GM12878 (cell line): ENCODE results near the gene PRSS27. TPM values are rescaled to one million over a fixed set of nuclear protein-coding genes. Genes with fewer than 3 reads are reported as not detected.

ENCODE experiments used
- ATAC-seq: fragments of 200-7000 bp; cut with Tn5 transposase; 3 replicates; pipeline ENCODE4 v1.9.1; 2020; ENCODE audit warnings: mild to moderate bottlenecking, moderate library complexity
- BruUV-seq: library from RNA; stranded (reverse); fragments of 400-500 nt; replicated peaks from 2 replicates; lab custom pipeline; 2021; lab: Mats Ljungman, UMichigan
- CTCF ChIA-PET: fragments of 300-600 bp; sonication (Branson Sonifier 250); formaldehyde crosslinking; extraction: SDS; loops from one replicate; lab custom pipeline; 2021; ENCODE audit warnings: inconsistent platforms; lab: Yijun Ruan, JAX
- POLR2A ChIA-PET: fragments of 350-600 bp; formaldehyde crosslinking; extraction: SDS; loops from one replicate; lab custom pipeline; 2021; ENCODE audit warnings: inconsistent platforms; lab: Charles Lee
- RAD21 ChIA-PET: fragments of 300-600 bp; sonication (Branson Sonifier 250); formaldehyde crosslinking; loops from one replicate; lab custom pipeline; 2023; ENCODE audit warnings: antibody characterized with exemption; ENCODE audit not compliant: unreplicated experiment; lab: Charles Lee
- SMC1A ChIA-PET: fragments of 300-600 bp; sonication (Branson Sonifier 250); formaldehyde crosslinking; loops from one replicate; lab custom pipeline; 2023; ENCODE audit not compliant: unreplicated experiment, uncharacterized antibody; lab: Charles Lee
- DNase-seq: peaks from one replicate; pipeline ENCODE4 v3.0.0-alpha.2; 2011; ENCODE audit warnings: low read depth, low spot score
- FAIRE-seq: peaks from 3 replicates; lab custom pipeline; 2011; peaks lifted over from hg19 to GRCh38; lab: Jason Lieb, UNC
- H2AFZ ChIP-seq: 2 replicates; pipeline ENCODE4 v1.6.0; 2011; ENCODE audit warnings: low read depth, low read length, control low read depth; ENCODE audit not compliant: control insufficient read depth
- H3K27ac ChIP-seq: 2 replicates; pipeline ENCODE4 v1.5.1; 2011; ENCODE audit warnings: control low read depth; ENCODE audit not compliant: control insufficient read depth, insufficient read depth
- H3K27me3 ChIP-seq, 2 experiments: replicated peaks in 1 of 2; 2 replicates each; pipeline versions ENCODE4 v1.6.0 to v1.6.1; 2011; ENCODE audit warnings: low read length in 1 of 2; ENCODE audit not compliant: control insufficient read depth in 2 of 2, insufficient read depth in 2 of 2
- H3K36me3 ChIP-seq, 2 experiments: 2 replicates each; pipeline ENCODE4 v1.5.1; 2011; ENCODE audit warnings: low read length in 1 of 2; ENCODE audit not compliant: control insufficient read depth in 2 of 2, insufficient read depth in 2 of 2
- H3K4me1 ChIP-seq: 2 replicates; pipeline ENCODE4 v1.6.1; 2011; ENCODE audit warnings: mild to moderate bottlenecking, low read length, moderate library complexity, mixed read lengths; ENCODE audit not compliant: control insufficient read depth, insufficient read depth
- H3K4me2 ChIP-seq: 2 replicates; pipeline ENCODE4 v1.6.0; 2011; ENCODE audit warnings: control low read depth; ENCODE audit not compliant: control insufficient read depth, insufficient read depth
- H3K4me3 ChIP-seq: fragments of 200-600 bp; sonication (generic); 2 replicates; pipeline ENCODE4 v1.5.1; 2016
- H3K79me2 ChIP-seq: 2 replicates; pipeline ENCODE4 v1.6.0; 2011; ENCODE audit warnings: low read length; ENCODE audit not compliant: control insufficient read depth, insufficient read depth
- H3K9ac ChIP-seq: 2 replicates; pipeline ENCODE4 v1.8.0; 2011; ENCODE audit warnings: low read length, control low read depth, mixed read lengths; ENCODE audit not compliant: control insufficient read depth, insufficient read depth
- H3K9me3 ChIP-seq: replicated peaks from 3 replicates; pipeline ENCODE4 v1.5.1; 2011; ENCODE audit warnings: mild to moderate bottlenecking, low read length; ENCODE audit not compliant: control insufficient read depth, insufficient read depth
- H4K20me1 ChIP-seq: 2 replicates; pipeline ENCODE4 v1.6.0; 2011; ENCODE audit not compliant: control insufficient read depth, insufficient read depth
- ATF7 ChIP-seq: fragments of 450-650 bp; IDR thresholded peaks from 2 replicates; pipeline ENCODE4 v1.6.1; 2016; ENCODE audit warnings: low read depth, mild to moderate bottlenecking
- BRCA1 ChIP-seq: IDR thresholded peaks from 2 replicates; pipeline ENCODE4 v1.6.1; 2011; ENCODE audit warnings: low read depth, low read length, improper control_type of control experiment
- GABPA ChIP-seq: IDR thresholded peaks from 2 replicates; pipeline ENCODE4 v1.6.1; 2014; ENCODE audit warnings: antibody characterized with exemption, low read depth, mild to moderate bottlenecking, inconsistent platforms
- JUNB ChIP-seq: IDR thresholded peaks from 2 replicates; pipeline ENCODE4 v1.6.1; 2016; ENCODE audit warnings: antibody characterized with exemption, mild to moderate bottlenecking
- MYC ChIP-seq: IDR thresholded peaks from 2 replicates; pipeline ENCODE4 v1.6.1; 2011; ENCODE audit warnings: mild to moderate bottlenecking, low read length, moderate library complexity, inconsistent platforms; ENCODE audit not compliant: insufficient read depth, insufficient replicate concordance, insufficient read length, severe bottlenecking
- NFIC ChIP-seq: IDR thresholded peaks from 2 replicates; pipeline ENCODE4 v1.6.1; 2012; ENCODE audit warnings: low read depth, mild to moderate bottlenecking, inconsistent platforms, low read length, moderate library complexity
- POLR2AphosphoS2 ChIP-seq: IDR thresholded peaks from 2 replicates; pipeline ENCODE4 v1.6.1; 2011; ENCODE audit warnings: low read depth, mild to moderate bottlenecking, low read length, improper control_type of control experiment, moderate library complexity
- RAD21 ChIP-seq: IDR thresholded peaks from 2 replicates; pipeline ENCODE4 v1.6.1; 2011; ENCODE audit warnings: mild to moderate bottlenecking, low read depth, low read length, moderate library complexity; ENCODE audit not compliant: insufficient read depth
- WRNIP1 ChIP-seq: IDR thresholded peaks from 2 replicates; pipeline ENCODE4 v1.6.1; 2011; ENCODE audit warnings: low read depth, low read length, improper control_type of control experiment, borderline replicate concordance
- ZBTB11 ChIP-seq: fragments of 450-650 bp; formaldehyde crosslinking; IDR thresholded peaks from 2 replicates; pipeline ENCODE4 v1.5.0; 2022; ENCODE audit warnings: mild to moderate bottlenecking, missing genetic modification characterization
- WGBS: methylation state at CpG from one replicate; pipeline ENCODE4 v1.1.6; 2016; ENCODE audit warnings: low lambda C conversion rate; ENCODE audit not compliant: insufficient replicate concordance, insufficient coverage; ENCODE audit errors: missing lambda C conversion rate; 5-methylcytosine and 5-hydroxymethylcytosine counted together
- in situ Hi-C: fragments of 300-500 bp; cut with MboI; formaldehyde crosslinking; loops from 9 replicates; pipeline ENCODE4 v1.14.3; 2018; ENCODE audit warnings: mixed read lengths
- intact Hi-C: fragments of 100-400 bp; cut with micrococcal nuclease; formaldehyde crosslinking; loops from one replicate; pipeline ENCODE4 v1.14.2; 2022; ENCODE audit not compliant: unreplicated experiment
- polyA plus RNA-seq, 11 experiments: library from polyadenylated mRNA; depleted of rRNA in 4 of 11; unstranded in 6 of 11; stranded (reverse) in 5 of 11; fragments of >200 nt; fragmentation: Nextera tagmentation in 4 of 11; fragmentation: Illumina TruSeq in 1 of 11; extraction: Ambion mirVana in 4 of 11; extraction: Trizol in 1 of 11; gene quantifications; 1 replicate in 1 of 11; 2 replicates in 10 of 11; pipeline versions ENCODE4 v1.2.1 to v1.2.3, GENCODE V29; 2011 to 2016; ENCODE audit warnings: inconsistent platforms in 2 of 11, missing spikeins in 2 of 11, low read depth in 1 of 11
- total RNA-seq, 4 experiments: library from RNA; depleted of rRNA in 3 of 4; stranded (reverse); fragments of >200 nt in 3 of 4; fragmentation: Illumina TruSeq in 1 of 4; extraction: Trizol in 1 of 4; gene quantifications; 2 replicates each; pipeline versions ENCODE4 v1.2.1 to v1.2.3, GENCODE V29; 2013 to 2021
- TF ChIP-seq, protein P1 (sequence below): IDR thresholded peaks from 2 replicates; pipeline ENCODE4 v1.6.1; 2012; ENCODE audit warnings: improper control_type of control experiment, low read depth, low read length; ENCODE audit not compliant: insufficient replicate concordance
- TF ChIP-seq, protein P2 (sequence below): IDR thresholded peaks from 2 replicates; pipeline ENCODE4 v1.6.1; 2011; ENCODE audit warnings: low read depth, low read length, improper control_type of control experiment, borderline replicate concordance

The PRSS27 gene
- total and polyA plus RNA-seq, 10 of the 15 experiments (the other 5 are each of a cell fraction or from before 2014, with no cell fraction given) = 0.18 to 1.8 (median 0.51) TPM; not detected in 2

GRCh38 chr16:2749476-2749875, 29.5 kb upstream of the PRSS27 start (continued):
- TF ChIP-seq, protein P1, sequence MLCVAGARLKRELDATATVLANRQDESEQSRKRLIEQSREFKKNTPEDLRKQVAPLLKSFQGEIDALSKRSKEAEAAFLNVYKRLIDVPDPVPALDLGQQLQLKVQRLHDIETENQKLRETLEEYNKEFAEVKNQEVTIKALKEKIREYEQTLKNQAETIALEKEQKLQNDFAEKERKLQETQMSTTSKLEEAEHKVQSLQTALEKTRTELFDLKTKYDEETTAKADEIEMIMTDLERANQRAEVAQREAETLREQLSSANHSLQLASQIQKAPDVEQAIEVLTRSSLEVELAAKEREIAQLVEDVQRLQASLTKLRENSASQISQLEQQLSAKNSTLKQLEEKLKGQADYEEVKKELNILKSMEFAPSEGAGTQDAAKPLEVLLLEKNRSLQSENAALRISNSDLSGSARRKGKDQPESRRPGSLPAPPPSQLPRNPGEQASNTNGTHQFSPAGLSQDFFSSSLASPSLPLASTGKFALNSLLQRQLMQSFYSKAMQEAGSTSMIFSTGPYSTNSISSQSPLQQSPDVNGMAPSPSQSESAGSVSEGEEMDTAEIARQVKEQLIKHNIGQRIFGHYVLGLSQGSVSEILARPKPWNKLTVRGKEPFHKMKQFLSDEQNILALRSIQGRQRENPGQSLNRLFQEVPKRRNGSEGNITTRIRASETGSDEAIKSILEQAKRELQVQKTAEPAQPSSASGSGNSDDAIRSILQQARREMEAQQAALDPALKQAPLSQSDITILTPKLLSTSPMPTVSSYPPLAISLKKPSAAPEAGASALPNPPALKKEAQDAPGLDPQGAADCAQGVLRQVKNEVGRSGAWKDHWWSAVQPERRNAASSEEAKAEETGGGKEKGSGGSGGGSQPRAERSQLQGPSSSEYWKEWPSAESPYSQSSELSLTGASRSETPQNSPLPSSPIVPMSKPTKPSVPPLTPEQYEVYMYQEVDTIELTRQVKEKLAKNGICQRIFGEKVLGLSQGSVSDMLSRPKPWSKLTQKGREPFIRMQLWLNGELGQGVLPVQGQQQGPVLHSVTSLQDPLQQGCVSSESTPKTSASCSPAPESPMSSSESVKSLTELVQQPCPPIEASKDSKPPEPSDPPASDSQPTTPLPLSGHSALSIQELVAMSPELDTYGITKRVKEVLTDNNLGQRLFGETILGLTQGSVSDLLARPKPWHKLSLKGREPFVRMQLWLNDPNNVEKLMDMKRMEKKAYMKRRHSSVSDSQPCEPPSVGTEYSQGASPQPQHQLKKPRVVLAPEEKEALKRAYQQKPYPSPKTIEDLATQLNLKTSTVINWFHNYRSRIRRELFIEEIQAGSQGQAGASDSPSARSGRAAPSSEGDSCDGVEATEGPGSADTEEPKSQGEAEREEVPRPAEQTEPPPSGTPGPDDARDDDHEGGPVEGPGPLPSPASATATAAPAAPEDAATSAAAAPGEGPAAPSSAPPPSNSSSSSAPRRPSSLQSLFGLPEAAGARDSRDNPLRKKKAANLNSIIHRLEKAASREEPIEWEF = no peak
- TF ChIP-seq BRCA1 (no peak), POLR2AphosphoS2 (no peak)

- H3K36me3 ChIP-seq = no peaks in the 10 kb centered on the region
- WGBS = 96% methylated on average over 7 of the region's 7 CpGs
- POLR2A ChIA-PET = no interaction called here
- BruUV-seq = no TSS peak
- CTCF ChIA-PET = interaction anchor here (0.6 kb wide), 1 partner anchor 67 kb away, joined by 4 read pairs; no protein-coding TSS in a partner anchor
- SMC1A ChIA-PET = no interaction called here
- peaks cover 5% of the 10 kb centered on the region for H4K20me1 ChIP-seq
- intact Hi-C loops (no loop called here), in situ Hi-C loops (no loop called here)
- ATAC-seq (no peak), FAIRE-seq (no peak), DNase-seq (no peak)
- no peaks in the 10 kb centered on the region; the same call in 2 of the 3 replicates for H3K9me3 ChIP-seq
- no peak overlapping the region for H3K4me3 ChIP-seq
- H2AFZ ChIP-seq = no peak overlapping the region
- H3K27ac ChIP-seq = no peak overlapping the region
- RAD21 ChIA-PET = no interaction called here
- H3K4me2 ChIP-seq = no peak overlapping the region
- H3K27me3 ChIP-seq = no peaks in the 10 kb centered on the region
- H3K9ac ChIP-seq = no peak overlapping the region
- peaks cover 11% of the 10 kb centered on the region; the same call in 1 of the 2 replicates for H3K4me1 ChIP-seq
- peaks cover 28% of the 10 kb centered on the region for H3K79me2 ChIP-seq
- TF ChIP-seq GABPA (no peak), NFIC (no peak), ATF7 (no peak), ZBTB11 (CRISPR knock-in tag) (no peak), JUNB (no peak), RAD21 (no peak), WRNIP1 (no peak), MYC (no peak)
- TF ChIP-seq, protein P2, sequence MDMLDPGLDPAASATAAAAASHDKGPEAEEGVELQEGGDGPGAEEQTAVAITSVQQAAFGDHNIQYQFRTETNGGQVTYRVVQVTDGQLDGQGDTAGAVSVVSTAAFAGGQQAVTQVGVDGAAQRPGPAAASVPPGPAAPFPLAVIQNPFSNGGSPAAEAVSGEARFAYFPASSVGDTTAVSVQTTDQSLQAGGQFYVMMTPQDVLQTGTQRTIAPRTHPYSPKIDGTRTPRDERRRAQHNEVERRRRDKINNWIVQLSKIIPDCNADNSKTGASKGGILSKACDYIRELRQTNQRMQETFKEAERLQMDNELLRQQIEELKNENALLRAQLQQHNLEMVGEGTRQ = no peak
These were observed 28.9 kb upstream of the PRSS27 start for GRCh38 chr16:2748757-2749455.
